ENCODE results near the gene RAD51B. TPM values are rescaled to one million over a fixed set of nuclear protein-coding genes. Genes with fewer than 3 reads are reported as not detected.
"Not testable (repeated sequence)": the region's sequence is repeated elsewhere in the genome, so short reads cannot be mapped to it uniquely, and the experiment has no call there.

Gene RAD51B
- total RNA-seq, 2 donors from 2014 or later = 31.1 to 67.3 TPM

DNA sequence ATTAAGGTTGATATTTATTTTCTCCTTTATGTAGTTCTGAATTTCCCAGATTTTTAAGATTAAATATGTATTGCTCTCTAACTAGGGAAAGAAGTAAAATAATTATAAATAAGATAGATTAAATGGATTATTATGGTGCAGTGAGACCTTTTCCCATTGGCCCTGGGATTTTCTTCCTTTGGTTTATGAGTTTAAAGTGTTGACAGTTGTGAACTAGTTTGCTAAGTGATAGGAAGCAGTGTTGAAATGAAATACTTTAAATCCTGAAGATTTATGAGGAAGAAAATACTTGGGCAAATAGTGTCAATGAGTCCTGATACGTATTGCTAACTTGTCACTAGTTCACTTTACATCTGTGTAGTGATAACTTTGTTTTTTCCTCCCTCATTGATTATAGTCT is 188.9 kb downstream of the RAD51B start:
- H3K27ac Mint-ChIP-seq = no peak overlapping the region
- ATAC-seq (no peak), DNase-seq (ENCODE audit: low spot score) (no peak)
- H3K36me3 Mint-ChIP-seq = no peaks in the 10 kb centered on the region
- no peaks in the 10 kb centered on the region for H3K4me1 Mint-ChIP-seq (ENCODE audit: low read depth in 2 of 2)
- H3K4me3 Mint-ChIP-seq = no peak overlapping the region
- H3K9me3 Mint-ChIP-seq = no peaks in the 10 kb centered on the region
- no peaks in the 10 kb centered on the region for H3K27me3 Mint-ChIP-seq

DNA sequence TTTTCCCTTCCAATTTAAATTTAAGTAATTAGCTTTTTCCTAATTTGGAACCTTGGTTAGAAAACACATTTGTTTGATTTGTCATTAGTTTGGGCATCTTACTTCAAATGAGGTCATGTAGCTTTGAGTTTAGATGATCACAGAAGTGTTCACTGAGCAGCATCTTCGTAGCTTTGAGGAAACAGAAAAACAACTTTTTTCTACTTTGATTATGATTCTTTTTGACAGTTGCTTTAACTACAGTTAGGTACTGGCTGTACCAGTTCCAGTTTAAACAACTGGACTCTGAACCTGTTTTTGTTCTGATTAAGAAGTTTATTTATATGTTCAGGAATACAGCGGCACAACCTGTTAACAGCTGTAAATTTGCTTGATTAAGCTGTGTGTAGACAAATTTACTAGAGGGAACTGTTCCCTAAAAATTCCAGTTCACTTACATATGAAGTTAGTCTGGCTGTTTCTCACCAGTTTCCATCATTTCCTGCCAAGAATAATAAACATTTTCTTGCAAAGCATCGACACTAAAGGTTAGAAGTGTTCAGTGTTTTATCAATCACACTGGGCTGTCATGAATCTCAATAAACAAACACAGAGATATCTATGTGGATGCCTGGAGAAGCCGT is 191.9 kb downstream of the RAD51B start:
- ATAC-seq = no peak
- H3K27ac Mint-ChIP-seq = no peak overlapping the region
- H3K36me3 Mint-ChIP-seq = no peaks in the 10 kb centered on the region
- no peaks in the 10 kb centered on the region for H3K9me3 Mint-ChIP-seq
- H3K4me3 Mint-ChIP-seq = no peak overlapping the region
- H3K27me3 Mint-ChIP-seq = peaks cover 0 to 3% of the 10 kb centered on the region in 2 donors
- DNase-seq (ENCODE audit: low spot score) = no peak
- no peaks in the 10 kb centered on the region for H3K4me1 Mint-ChIP-seq (ENCODE audit: low read depth in 2 of 2)

DNA sequence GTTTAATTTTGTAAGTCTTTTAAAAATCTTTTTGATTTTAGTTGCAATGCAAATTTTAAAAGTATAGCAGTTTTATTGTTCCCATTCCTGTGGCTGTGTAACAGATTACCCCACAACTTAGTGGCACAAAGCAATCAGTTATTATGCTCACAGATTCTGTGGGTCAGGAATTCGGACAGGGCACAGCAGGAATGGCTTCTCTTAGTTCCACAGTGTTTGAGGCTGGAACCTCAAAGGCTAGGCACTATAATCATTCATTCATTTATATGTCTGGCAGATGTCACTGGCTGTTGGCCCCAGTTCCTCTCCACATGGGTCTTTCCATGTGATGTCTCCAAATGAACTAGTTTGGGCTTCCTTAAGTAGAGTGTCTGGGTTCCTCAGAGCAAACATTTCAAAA is 193.3 kb downstream of the RAD51B start:
- H3K4me3 Mint-ChIP-seq = no peak overlapping the region
- no peaks in the 10 kb centered on the region for H3K4me1 Mint-ChIP-seq (ENCODE audit: low read depth in 2 of 2)
- DNase-seq (ENCODE audit: low spot score) (no peak), ATAC-seq (no peak)
- peaks cover 0 to 3% of the 10 kb centered on the region in 2 donors for H3K27me3 Mint-ChIP-seq
- H3K36me3 Mint-ChIP-seq = no peaks in the 10 kb centered on the region
- no peak overlapping the region for H3K27ac Mint-ChIP-seq
- no peaks in the 10 kb centered on the region for H3K9me3 Mint-ChIP-seq

DNA sequence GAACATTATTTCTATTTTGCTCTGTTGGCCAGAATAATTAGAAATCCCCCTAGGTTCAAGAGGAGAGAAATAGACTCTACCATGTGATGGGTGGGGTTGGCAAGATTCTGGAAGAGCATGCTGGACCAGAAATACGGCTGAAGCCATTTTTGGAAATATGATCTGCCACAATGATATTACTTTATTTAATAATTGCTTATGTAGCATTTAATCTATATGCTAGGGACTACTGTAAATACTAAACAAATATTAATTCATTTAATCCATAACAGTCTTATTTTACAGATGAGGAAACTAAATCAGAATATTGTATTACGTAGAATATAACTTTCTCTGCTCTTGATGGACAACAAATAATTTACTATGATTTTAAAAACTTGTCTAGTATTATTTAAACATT is 193.7 kb downstream of the RAD51B start:
- DNase-seq (ENCODE audit: low spot score) (no peak), ATAC-seq (no peak)
- Mint-ChIP-seq H3K27me3 (peaks cover 0 to 3% of the 10 kb centered on the region in 2 donors), H3K27ac (no peak overlapping the region), H3K4me1 (ENCODE audit: low read depth in 2 of 2) (no peaks in the 10 kb centered on the region), H3K9me3 (no peaks in the 10 kb centered on the region), H3K36me3 (no peaks in the 10 kb centered on the region), H3K4me3 (no peak overlapping the region)

- H3K4me3 Mint-ChIP-seq = no peak overlapping the region
- H3K27ac Mint-ChIP-seq = no peak overlapping the region
These were observed 195.2 kb downstream of the RAD51B start for GRCh38 chr14:68014771-68015170.

GRCh38 chr14:68015356-68016254 is 196.0 kb downstream of the RAD51B start:
- Mint-ChIP-seq H3K9me3 (no peaks in the 10 kb centered on the region), H3K4me1 (ENCODE audit: low read depth in 2 of 2) (no peaks in the 10 kb centered on the region), H3K27ac (no peak overlapping the region), H3K36me3 (no peaks in the 10 kb centered on the region), H3K27me3 (peaks cover 0 to 3% of the 10 kb centered on the region in 2 donors), H3K4me3 (no peak overlapping the region)
- DNase-seq (ENCODE audit: low spot score) (no peak), ATAC-seq (no peak)

More at GRCh38 chr14:68014771-68015170, 195.2 kb downstream of the RAD51B start:
- H3K36me3 Mint-ChIP-seq = no peaks in the 10 kb centered on the region
- H3K4me1 Mint-ChIP-seq (ENCODE audit: low read depth in 2 of 2) = no peaks in the 10 kb centered on the region
- DNase-seq (ENCODE audit: low spot score) (no peak), ATAC-seq (no peak)
- H3K27me3 Mint-ChIP-seq = peaks cover 0 to 3% of the 10 kb centered on the region in 2 donors
- no peaks in the 10 kb centered on the region for H3K9me3 Mint-ChIP-seq

DNA sequence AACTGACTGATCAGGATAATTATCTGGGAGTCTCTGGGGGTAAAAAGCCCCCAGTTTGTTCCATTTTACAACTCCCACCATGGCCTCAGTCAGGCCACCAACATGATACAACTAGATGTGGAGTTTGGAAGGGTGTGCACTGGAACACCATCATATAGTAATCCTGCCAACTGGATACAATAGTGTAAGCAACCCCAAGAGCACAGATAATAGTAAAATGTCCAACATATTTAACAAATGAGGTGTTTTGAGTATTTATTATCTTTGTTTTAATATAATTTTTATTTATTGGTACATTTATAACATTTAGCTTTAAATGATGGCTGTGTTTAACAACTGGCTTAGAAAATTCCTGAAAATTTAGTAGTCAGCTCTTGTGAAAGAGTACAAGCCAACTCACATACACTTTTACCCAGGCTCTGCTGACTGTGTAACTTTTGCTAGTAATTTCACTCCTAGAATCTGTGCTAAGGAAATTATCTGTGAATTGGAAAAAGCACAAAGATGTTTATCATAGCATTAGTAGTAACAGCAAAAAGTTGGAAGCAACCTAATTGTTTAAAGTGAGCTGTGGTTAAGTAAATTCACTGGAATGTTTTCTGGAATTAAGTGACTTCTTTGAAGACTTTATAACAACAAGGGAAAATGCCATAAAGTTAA is 196.8 kb downstream of the RAD51B start:
- ATAC-seq (no peak), DNase-seq (ENCODE audit: low spot score) (no peak)
- no peaks in the 10 kb centered on the region for H3K9me3 Mint-ChIP-seq
- no peaks in the 10 kb centered on the region for H3K4me1 Mint-ChIP-seq (ENCODE audit: low read depth in 2 of 2)
- no peaks in the 10 kb centered on the region for H3K36me3 Mint-ChIP-seq
- H3K27me3 Mint-ChIP-seq = peaks cover 0 to 3% of the 10 kb centered on the region in 2 donors
- H3K4me3 Mint-ChIP-seq = no peak overlapping the region
- H3K27ac Mint-ChIP-seq = no peak overlapping the region

DNA sequence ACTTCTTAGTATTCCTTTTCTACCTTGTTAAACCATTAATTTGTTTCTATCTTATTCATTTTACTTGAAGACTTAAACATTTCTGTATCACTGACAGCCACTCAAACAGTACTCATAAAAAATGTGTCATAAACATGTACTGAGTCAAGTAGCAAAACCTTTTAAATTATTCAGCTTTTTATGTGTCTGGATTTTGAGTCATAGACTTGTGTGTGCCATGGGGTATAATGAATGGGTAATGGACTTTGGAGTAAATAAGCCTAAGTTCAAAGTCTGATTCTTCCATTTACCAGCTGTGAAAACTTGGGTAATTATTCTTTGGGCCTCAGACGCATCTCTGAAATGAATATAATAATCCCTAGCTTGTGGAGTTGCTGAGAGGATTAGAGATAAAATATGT is 199.0 kb downstream of the RAD51B start:
- no peak for DNase-seq (ENCODE audit: low spot score)
- peaks cover 11% of the 10 kb centered on the region for H3K36me3 Mint-ChIP-seq
- H3K4me3 Mint-ChIP-seq = no peak overlapping the region
- no peaks in the 10 kb centered on the region for H3K4me1 Mint-ChIP-seq (ENCODE audit: low read depth in 2 of 2)
- peaks cover 0 to 3% of the 10 kb centered on the region in 2 donors for H3K27me3 Mint-ChIP-seq
- ATAC-seq = no peak
- peaks cover 7% of the 10 kb centered on the region for H3K9me3 Mint-ChIP-seq
- no peak overlapping the region for H3K27ac Mint-ChIP-seq

GRCh38 chr14:68020493-68020892 is 200.9 kb downstream of the RAD51B start:
- Mint-ChIP-seq H3K27ac (no peak overlapping the region), H3K36me3 (peaks cover 14% of the 10 kb centered on the region), H3K27me3 (no peaks in the 10 kb centered on the region), H3K4me1 (ENCODE audit: low read depth in 2 of 2) (no peaks in the 10 kb centered on the region), H3K9me3 (peaks cover 7% of the 10 kb centered on the region), H3K4me3 (no peak overlapping the region)
- DNase-seq (ENCODE audit: low spot score) (no peak), ATAC-seq (no peak)

DNA sequence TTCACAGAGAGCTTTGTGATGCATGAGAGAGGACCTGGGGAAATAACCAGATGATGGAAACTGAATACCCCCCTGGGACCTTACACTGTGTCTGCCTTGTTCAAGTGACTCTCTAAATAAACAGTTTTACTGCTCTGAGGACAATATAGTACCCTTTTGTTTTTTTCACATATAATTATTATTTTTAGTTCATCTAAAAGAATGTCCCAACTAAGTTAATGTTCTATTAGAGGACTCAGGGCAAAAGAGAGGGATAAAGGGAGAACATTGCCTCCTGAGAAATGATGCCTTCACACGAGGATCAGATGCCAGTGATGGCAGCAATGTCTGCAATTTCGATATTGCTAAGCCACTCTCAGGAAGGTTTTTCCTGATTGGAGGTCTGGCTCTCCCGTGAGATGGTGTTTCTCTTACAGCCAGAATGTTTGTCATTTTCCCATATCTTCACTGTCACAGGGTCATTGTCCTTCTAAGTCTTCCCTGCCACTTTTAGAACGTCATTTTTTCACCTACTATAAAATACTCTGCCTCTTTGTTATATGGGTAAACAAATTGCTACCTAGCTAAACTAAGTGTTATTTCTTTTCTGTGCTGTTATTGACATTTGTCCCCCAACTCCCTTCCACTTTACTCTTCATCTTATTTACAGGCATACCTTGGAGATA is 201.6 kb downstream of the RAD51B start:
- H3K9me3 Mint-ChIP-seq = peaks cover 7% of the 10 kb centered on the region
- H3K27me3 Mint-ChIP-seq = no peaks in the 10 kb centered on the region
- DNase-seq (ENCODE audit: low spot score) (no peak), ATAC-seq (no peak)
- peaks cover 14% of the 10 kb centered on the region for H3K36me3 Mint-ChIP-seq
- H3K27ac Mint-ChIP-seq = no peak overlapping the region
- no peak overlapping the region for H3K4me3 Mint-ChIP-seq
- no peaks in the 10 kb centered on the region for H3K4me1 Mint-ChIP-seq (ENCODE audit: low read depth in 2 of 2)

DNA sequence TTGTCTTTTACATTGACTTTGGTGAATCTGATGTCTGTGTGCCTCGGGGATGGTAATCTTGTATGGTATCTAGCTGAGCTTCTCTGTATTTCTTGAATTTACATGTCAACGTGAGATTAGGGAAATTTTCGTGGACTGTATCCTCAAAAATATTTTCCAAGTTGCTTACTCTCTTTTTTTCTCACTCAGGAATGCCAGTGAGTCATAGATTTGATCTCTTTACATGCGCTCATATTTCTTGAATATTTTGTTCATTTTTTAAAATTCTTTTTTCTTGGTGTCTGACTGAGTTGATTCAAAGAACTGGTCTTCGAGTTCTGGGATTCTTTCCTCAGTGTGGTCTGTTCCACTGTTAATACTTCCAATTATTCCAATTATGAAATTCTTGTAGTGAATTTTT is 207.7 kb downstream of the RAD51B start:
- H3K27ac Mint-ChIP-seq = no peak overlapping the region
- peaks cover 6% of the 10 kb centered on the region for H3K9me3 Mint-ChIP-seq
- H3K4me3 Mint-ChIP-seq = no peak overlapping the region
- H3K27me3 Mint-ChIP-seq = peaks cover 0 to 4% of the 10 kb centered on the region in 2 donors
- ATAC-seq (no peak), DNase-seq (ENCODE audit: low spot score) (no peak)
- H3K4me1 Mint-ChIP-seq (ENCODE audit: low read depth in 2 of 2) = no peaks in the 10 kb centered on the region
- H3K36me3 Mint-ChIP-seq = peaks cover 37% of the 10 kb centered on the region

GRCh38 chr14:68028075-68028474 is 208.5 kb downstream of the RAD51B start:
- no peak for DNase-seq (ENCODE audit: low spot score)
- Mint-ChIP-seq H3K27ac (no peak overlapping the region), H3K4me1 (ENCODE audit: low read depth in 2 of 2) (no peaks in the 10 kb centered on the region), H3K4me3 (no peak overlapping the region), H3K36me3 (peaks cover 30% of the 10 kb centered on the region), H3K27me3 (peaks cover 0 to 4% of the 10 kb centered on the region in 2 donors), H3K9me3 (no peaks in the 10 kb centered on the region)
- ATAC-seq = no peak

DNA sequence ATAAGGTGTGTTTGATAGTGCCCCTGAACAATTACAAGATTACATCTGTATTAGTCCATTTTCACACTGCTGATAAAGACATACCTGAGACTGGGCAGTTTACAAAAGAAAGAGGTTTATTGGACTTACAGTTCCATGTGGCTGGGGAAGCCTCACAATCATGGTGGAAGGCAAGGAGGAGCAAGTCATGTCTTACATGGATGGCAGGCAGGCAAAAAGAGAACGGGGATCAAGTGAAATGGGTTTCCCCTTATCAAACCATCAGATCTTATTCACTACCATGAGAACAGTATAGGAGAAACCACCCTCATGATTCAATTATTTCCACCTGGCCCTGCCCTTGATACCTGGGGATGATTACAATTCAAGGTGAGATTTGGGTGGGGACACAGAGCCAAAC is 211.4 kb downstream of the RAD51B start:
- H3K36me3 Mint-ChIP-seq = peaks cover 24% of the 10 kb centered on the region
- not testable (repeated sequence) for ATAC-seq; H3K27ac Mint-ChIP-seq; H3K4me3 Mint-ChIP-seq; H3K27me3 Mint-ChIP-seq; DNase-seq (ENCODE audit: low spot score); H3K4me1 Mint-ChIP-seq (ENCODE audit: low read depth in 2 of 2); H3K9me3 Mint-ChIP-seq
